Posterior cingulate gyrus (tissue), 11 donors: ENCODE results near the gene DHRS9.
"Not testable (repeated sequence)": the region's sequence is repeated elsewhere in the genome, so short reads cannot be mapped to it uniquely, and the experiment has no call there.

ENCODE experiments used
- DNase-seq, 10 donors: peaks; one replicate each; pipeline versions ENCODE4 v3.0.0 to v3.0.0-alpha.2; 2020 to 2021; ENCODE audit warnings: mixed read lengths in 3 of 10
- intact Hi-C: fragments of 100-400 bp; cut with DNase I; formaldehyde crosslinking; loops from one replicate; pipeline ENCODE4 v1.15.1; 2023

Gene DHRS9

DNA sequence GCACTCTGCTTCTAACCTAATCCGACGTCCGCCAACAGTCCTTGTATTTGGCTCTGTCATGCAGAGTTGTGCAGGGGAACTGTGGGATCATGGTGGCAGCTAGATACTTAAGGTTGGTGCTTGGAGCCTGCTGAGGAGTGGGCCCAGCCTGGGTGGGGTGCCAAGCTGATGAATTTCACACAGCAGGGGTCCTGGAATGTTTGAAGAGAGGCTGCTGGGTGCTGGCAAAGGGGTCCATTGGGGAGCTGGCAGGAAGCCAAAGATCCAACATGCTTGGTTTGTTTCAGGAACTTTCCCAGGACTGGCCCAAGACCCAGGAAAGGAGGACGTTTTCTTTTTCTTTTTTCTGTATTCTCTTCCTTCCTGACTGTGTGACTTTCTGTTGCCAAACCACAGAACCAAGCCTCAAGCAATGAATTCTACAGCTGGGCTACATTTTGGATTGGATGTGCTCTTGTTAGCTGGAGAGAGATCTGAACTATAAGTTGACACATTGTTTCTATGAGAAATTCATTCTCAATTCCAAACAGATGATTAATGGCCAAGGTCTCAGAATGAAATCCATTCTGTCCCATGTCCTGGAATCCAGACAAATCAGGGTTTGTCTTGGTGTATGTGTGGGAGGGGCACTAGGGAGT, 49.9 kb downstream of the DHRS9 start:
- intact Hi-C loops, result no loop called here
- no peak for DNase-seq

DNA sequence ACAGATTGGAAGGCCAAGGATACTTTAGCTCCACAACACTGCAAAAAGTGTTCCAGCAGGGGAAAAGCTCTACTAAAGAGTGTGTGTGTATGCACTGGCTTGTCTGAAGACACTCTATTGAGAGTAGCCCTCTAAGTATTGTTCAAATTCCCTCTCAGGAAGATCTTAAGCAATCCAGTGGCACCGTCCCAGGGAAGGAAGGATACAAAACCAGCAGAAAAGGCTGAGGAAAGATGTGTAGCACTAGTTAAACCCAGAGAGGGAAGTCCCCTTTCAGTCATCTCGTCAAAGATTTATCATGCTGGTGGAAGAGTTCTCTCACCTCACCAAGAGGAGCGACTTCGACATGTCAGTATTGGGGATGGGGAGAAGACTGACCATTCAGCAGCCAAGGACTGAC, 50.5 kb downstream of the DHRS9 start:
- intact Hi-C loops, result no loop called here
- DNase-seq, result no peak

- intact Hi-C loops, result loop anchor here (5.0 kb wide), 1 partner anchor 167 kb away; no protein-coding TSS in a partner anchor
- no peak for DNase-seq
Observed at GRCh38 chr2:169129703-169130243, 60.4 kb downstream of the DHRS9 start.

DNA sequence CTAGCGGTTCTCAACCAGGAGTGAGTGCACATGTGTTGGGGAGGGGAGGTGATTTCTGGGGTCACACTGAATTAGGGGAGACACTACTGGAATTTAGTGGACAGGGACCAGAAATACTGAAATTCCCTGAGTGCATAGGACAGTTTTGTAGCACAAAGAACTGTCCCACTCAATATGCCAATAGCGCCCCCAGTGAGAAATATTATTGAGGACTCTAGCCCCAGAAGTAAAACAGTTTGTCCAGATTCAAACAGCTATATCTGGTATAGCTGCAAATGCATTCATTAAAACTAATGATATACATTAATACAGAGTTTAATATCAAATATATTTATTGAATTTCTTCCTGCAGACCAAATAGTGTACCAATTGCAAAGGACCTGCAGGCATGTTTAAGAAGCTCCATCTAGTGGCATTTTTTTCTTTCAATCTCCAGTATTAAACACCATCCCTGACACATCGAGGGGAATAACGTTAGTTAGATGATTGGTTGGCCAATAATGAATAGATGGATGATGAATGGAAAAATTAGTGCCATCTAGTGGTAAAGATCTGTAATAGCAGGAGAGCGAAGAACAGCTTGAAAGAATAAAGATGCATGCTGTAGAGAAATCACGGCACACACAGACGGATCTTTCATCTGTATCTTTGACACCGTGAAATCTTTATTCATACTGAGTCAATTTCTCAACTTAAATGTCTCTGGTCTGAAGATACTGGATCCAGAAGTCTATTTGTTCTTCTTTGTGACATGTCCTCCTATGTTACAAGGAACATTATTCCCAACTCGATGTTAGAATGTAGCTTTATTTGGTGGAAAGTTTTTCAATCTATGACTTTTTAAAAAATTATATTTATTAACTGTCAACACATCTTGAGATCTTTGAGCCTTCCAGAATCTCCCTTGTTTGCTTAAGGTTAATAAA, 62.5 kb downstream of the DHRS9 start:
- no peak for DNase-seq
- intact Hi-C loops, result loop anchor here (5.0 kb wide), 1 partner anchor 170 kb away; no protein-coding TSS in a partner anchor

GRCh38 chr2:169134272-169134671, 64.9 kb downstream of the DHRS9 start:
- intact Hi-C loops, result loop anchor here (5.0 kb wide), 1 partner anchor 172 kb away; no protein-coding TSS in a partner anchor
- DNase-seq, result not testable (repeated sequence)

GRCh38 chr2:169136428-169136827, 67.1 kb downstream of the DHRS9 start:
- DNase-seq, intact Hi-C loops: not testable (repeated sequence)

DNA sequence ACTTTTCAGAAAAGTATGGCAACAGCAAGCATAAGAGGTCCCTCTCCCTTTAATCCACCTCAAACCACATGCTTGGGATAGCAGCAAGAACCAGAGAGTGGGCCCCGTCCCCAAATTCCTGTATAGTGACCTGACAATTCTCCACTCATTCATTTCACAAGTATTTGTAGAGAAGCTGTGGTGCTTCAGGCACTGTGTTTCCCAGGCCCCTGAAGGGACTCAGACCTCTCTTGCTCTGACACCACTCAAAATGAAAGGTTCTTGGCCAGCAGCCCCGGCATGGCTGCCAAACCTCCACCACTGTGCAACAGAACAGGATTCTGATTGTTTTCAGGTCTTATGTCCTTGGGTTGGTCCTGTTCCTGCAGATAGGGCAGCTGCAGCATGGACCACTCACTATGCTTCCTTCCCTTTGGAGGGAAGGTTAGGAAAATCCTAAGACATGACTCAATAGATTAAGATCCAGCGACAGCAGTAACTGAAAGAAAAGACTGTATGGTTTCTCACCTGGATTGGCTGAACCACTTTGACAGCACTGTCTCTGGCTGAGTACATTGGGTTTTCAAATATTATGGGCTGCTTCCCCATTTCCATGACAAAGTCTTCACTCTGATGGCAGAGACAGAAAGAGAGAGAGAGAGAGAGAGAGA, 67.6 kb downstream of the DHRS9 start:
- intact Hi-C loops, result no loop called here

GRCh38 chr2:169137924-169138323, 68.6 kb downstream of the DHRS9 start:
- intact Hi-C loops, result no loop called here
- no peak for DNase-seq

More for the DNA sequence above, 67.6 kb downstream of the DHRS9 start:
- DNase-seq, result no peak

- no peak for DNase-seq
- intact Hi-C loops, result no loop called here
Observed at GRCh38 chr2:169139145-169139544, 69.8 kb downstream of the DHRS9 start.

DNA sequence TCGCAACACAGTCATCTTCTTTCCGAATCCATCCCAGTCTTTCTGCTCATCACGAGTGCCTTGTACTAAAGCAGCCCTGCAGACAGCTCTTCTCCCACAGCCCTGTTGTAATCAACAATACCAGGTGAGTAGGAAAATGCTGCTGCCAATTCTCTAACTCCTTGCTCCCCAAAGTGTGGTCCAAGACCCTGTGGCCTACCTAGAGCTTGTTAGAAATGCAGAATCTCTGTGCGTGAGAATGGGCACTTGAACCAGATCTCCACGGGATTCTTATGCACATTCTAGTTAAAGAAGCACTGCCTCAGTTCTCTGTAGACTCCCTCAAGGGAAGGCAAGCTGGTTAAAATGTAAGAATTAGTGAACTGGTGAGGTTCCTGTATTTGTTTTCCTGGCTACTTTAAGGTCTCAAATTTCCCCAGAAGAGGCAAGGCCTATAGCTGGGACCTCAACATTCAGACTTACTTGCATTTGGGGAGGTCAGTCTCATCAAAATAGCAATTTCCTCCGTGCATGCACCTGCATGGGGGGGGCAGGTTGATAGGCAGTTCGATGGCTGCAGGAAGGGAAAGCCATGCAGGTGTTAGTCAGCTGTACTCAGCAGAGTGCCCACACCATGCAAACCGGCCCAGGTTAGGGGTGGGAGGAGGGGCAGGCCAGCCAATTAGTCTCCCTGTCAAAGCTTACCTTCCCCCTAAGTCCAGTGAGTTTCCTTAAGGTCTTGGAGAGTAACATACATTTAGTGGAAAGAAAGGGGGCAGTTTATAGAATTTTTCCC, 70.8 kb downstream of the DHRS9 start:
- no peak for DNase-seq
- intact Hi-C loops, result no loop called here

GRCh38 chr2:169141713-169142352, 72.5 kb downstream of the DHRS9 start:
- intact Hi-C loops, result no loop called here
- DNase-seq, result peak in 4 of 10 donors; percentile 15 to 47 (median 30)

DNA sequence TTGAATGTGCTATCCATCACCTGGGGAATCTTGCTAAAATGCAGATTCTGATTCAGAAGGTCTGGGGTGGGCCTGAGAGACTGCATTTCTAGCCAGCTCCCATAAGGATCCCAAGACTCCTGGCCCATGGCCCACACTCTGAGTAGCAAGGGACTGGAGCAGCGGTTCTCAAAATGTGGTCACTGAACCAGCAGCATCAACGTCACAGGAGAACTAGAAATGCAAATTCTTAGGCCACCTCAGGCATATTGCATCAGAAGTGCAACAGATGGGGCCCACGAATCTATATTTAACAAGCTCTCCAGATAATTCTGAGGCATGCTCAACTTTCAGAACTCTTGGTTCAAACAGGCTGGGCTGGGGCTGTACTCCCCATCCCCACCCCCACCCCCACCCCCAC, 74.6 kb downstream of the DHRS9 start:
- intact Hi-C loops, result no loop called here
- peak in 1 of 10 donors; percentile 66 for DNase-seq
